H1 (cell line): Measurements from ENCODE around the gene DCAF12L2. TPM values are rescaled to one million over a fixed set of nuclear protein-coding genes. Genes with fewer than 3 reads are reported as not detected.

Experiments used
- CTCF ChIA-PET: fragments of 300-600 bp; sonication (Branson Sonifier 250); formaldehyde crosslinking; loops from one replicate; lab custom pipeline; 2021; ENCODE audit not compliant: partially characterized antibody; lab: Charles Lee
- POLR2A ChIA-PET: fragments of 300-600 bp; sonication (Branson Sonifier 250); formaldehyde crosslinking; loops from one replicate; lab custom pipeline; 2021; ENCODE audit warnings: inconsistent platforms; ENCODE audit not compliant: partially characterized antibody; lab: Charles Lee
- DNase-seq, 2 experiments: peaks; one replicate each; pipeline versions ENCODE4 v3.0.0 to v3.0.0-alpha.2; 2010 to 2022; ENCODE audit warnings: low spot score in 2 of 2, low read depth in 1 of 2, mixed read lengths in 1 of 2
- FAIRE-seq: peaks from 2 replicates; lab custom pipeline; 2011; peaks lifted over from hg19 to GRCh38; lab: Jason Lieb, UNC
- H2AFZ ChIP-seq: 2 replicates; pipeline ENCODE4 v1.8.1; 2012; ENCODE audit warnings: low read length, inconsistent platforms
- H2AK5ac ChIP-seq: 2 replicates; pipeline ENCODE4 v1.6.1; 2013; ENCODE audit warnings: low read depth, low read length
- H2BK120ac ChIP-seq: replicated peaks from 2 replicates; pipeline ENCODE3; 2013; ENCODE audit warnings: low read depth, low read length, inconsistent platforms
- H2BK12ac ChIP-seq: 2 replicates; pipeline ENCODE4 v1.6.1; 2013; ENCODE audit warnings: low read depth, low read length
- H2BK15ac ChIP-seq: 2 replicates; pipeline ENCODE4 v1.6.1; 2013; ENCODE audit warnings: low read length
- H2BK20ac ChIP-seq: 2 replicates; pipeline ENCODE4 v1.6.1; 2013; ENCODE audit warnings: low read length
- H2BK5ac ChIP-seq: 2 replicates; pipeline ENCODE4 v1.6.1; 2013; ENCODE audit warnings: low read depth, low read length
- H3K14ac ChIP-seq: 2 replicates; pipeline ENCODE4 v1.6.1; 2013; ENCODE audit warnings: inconsistent platforms; ENCODE audit not compliant: insufficient read length
- H3K18ac ChIP-seq: 2 replicates; pipeline ENCODE4 v1.6.1; 2013; ENCODE audit warnings: low read length; ENCODE audit errors: extremely low read depth
- H3K23ac ChIP-seq: 2 replicates; pipeline ENCODE4 v1.6.1; 2013; ENCODE audit warnings: inconsistent platforms; ENCODE audit not compliant: insufficient read length
- H3K23me2 ChIP-seq: 2 replicates; pipeline ENCODE4 v1.6.1; 2013; ENCODE audit warnings: low read depth, low read length
- H3K27ac ChIP-seq: 2 replicates; pipeline ENCODE4 v1.6.1; 2011; ENCODE audit warnings: low read depth, low read length, inconsistent platforms
- H3K27me3 ChIP-seq, 4 experiments: replicated peaks in 1 of 4; 1 replicate in 1 of 4; 2 replicates in 3 of 4; pipeline versions ENCODE4 v1.6.1 to v1.8.1; 2011 to 2013; ENCODE audit warnings: low read length in 3 of 4, mild to moderate bottlenecking in 3 of 4, inconsistent platforms in 2 of 4, mixed read lengths in 2 of 4, moderate library complexity in 1 of 4; ENCODE audit not compliant: control insufficient read depth in 3 of 4, insufficient read depth in 3 of 4; ENCODE audit errors: extremely low read depth in 1 of 4
- H3K36me3 ChIP-seq, 4 experiments: 2 replicates each; pipeline versions ENCODE4 v1.6.1 to v1.8.1; 2011 to 2013; ENCODE audit warnings: mild to moderate bottlenecking in 4 of 4, low read length in 3 of 4, moderate library complexity in 2 of 4, control low read depth in 1 of 4, inconsistent platforms in 1 of 4; ENCODE audit not compliant: insufficient read depth in 4 of 4, control insufficient read depth in 2 of 4
- H3K4ac ChIP-seq: replicated peaks from 2 replicates; pipeline ENCODE3; 2013; ENCODE audit warnings: low read length, low read depth, mixed read lengths, inconsistent platforms; ENCODE audit not compliant: insufficient read length
- H3K4me1 ChIP-seq, 4 experiments: replicated peaks in 1 of 4; 1 replicate in 1 of 4; 2 replicates in 3 of 4; pipeline versions ENCODE4 v1.6.1 to v1.8.1; 2011 to 2013; ENCODE audit warnings: low read length in 3 of 4, inconsistent platforms in 2 of 4, mixed read lengths in 1 of 4; ENCODE audit not compliant: insufficient read depth in 4 of 4, control insufficient read depth in 3 of 4
- H3K4me2 ChIP-seq, 2 experiments: 2 replicates each; pipeline versions ENCODE4 v1.6.1 to v1.8.1; 2011 to 2013; ENCODE audit warnings: low read depth in 2 of 2, low read length in 2 of 2, control low read depth in 1 of 2, inconsistent platforms in 1 of 2, mild to moderate bottlenecking in 1 of 2; ENCODE audit not compliant: insufficient read depth in 1 of 2
- H3K4me3 ChIP-seq, 4 experiments: fragments of 200-600, 300-600 bp in 1 of 4; sonication (generic), shearing (Covaris generic), sonication (Bioruptor Twin) in 1 of 4; 2 replicates each; pipeline versions ENCODE4 v1.5.1 to v1.8.1; 2011 to 2016; ENCODE audit warnings: low read length in 4 of 4, low read depth in 3 of 4, control low read depth in 2 of 4, inconsistent platforms in 2 of 4, mild to moderate bottlenecking in 2 of 4, mixed read lengths in 1 of 4, moderate library complexity in 1 of 4; ENCODE audit not compliant: insufficient read depth in 2 of 4; ENCODE audit errors: extremely low read depth in 1 of 4
- H3K56ac ChIP-seq: replicated peaks from 2 replicates; pipeline ENCODE3; 2013; ENCODE audit warnings: low read depth, mild to moderate bottlenecking, mixed read lengths, low read length, inconsistent platforms; ENCODE audit not compliant: insufficient read length
- H3K79me1 ChIP-seq: 2 replicates; pipeline ENCODE4 v1.6.1; 2013; ENCODE audit warnings: low read depth, low read length, control low read depth
- H3K79me2 ChIP-seq, 2 experiments: 2 replicates each; pipeline versions ENCODE4 v1.6.1 to v1.8.1; 2012 to 2013; ENCODE audit warnings: low read length in 2 of 2, mild to moderate bottlenecking in 2 of 2, inconsistent platforms in 1 of 2; ENCODE audit not compliant: insufficient read depth in 2 of 2, control insufficient read depth in 1 of 2
- H3K9ac ChIP-seq, 4 experiments: replicated peaks in 1 of 4; 1 replicate in 1 of 4; 2 replicates in 3 of 4; pipeline versions ENCODE4 v1.6.1 to v1.8.1; 2011 to 2013; ENCODE audit warnings: low read depth in 3 of 4, low read length in 3 of 4, control low read depth in 2 of 4, mild to moderate bottlenecking in 2 of 4, moderate library complexity in 2 of 4, inconsistent platforms in 1 of 4; ENCODE audit errors: extremely low read depth in 1 of 4
- H3K9me3 ChIP-seq, 2 experiments: 2 replicates each; pipeline versions ENCODE4 v1.6.1 to v1.8.1; 2012 to 2013; ENCODE audit warnings: mild to moderate bottlenecking in 2 of 2, moderate library complexity in 2 of 2, control low read depth in 1 of 2, inconsistent platforms in 1 of 2, low read depth in 1 of 2, low read length in 1 of 2, mixed read lengths in 1 of 2; ENCODE audit not compliant: insufficient read depth in 2 of 2
- H4K20me1 ChIP-seq, 2 experiments: replicated peaks in 1 of 2; 2 replicates each; pipeline versions ENCODE3 to v1.8.1; 2011 to 2013; ENCODE audit warnings: inconsistent platforms in 2 of 2, low read length in 2 of 2, mild to moderate bottlenecking in 1 of 2; ENCODE audit not compliant: insufficient read depth in 2 of 2, control insufficient read depth in 1 of 2
- H4K5ac ChIP-seq: 2 replicates; pipeline ENCODE4 v1.6.1; 2013; ENCODE audit warnings: low read length, low read depth, mixed read lengths, inconsistent platforms; ENCODE audit not compliant: insufficient read length
- H4K8ac ChIP-seq: 2 replicates; pipeline ENCODE4 v1.8.0; 2013; ENCODE audit warnings: mild to moderate bottlenecking, moderate library complexity, low read length, inconsistent platforms; ENCODE audit not compliant: insufficient read depth; ENCODE audit errors: extremely low read depth
- H4K91ac ChIP-seq: replicated peaks from 2 replicates; pipeline ENCODE3; 2013; ENCODE audit warnings: low read length, mixed read lengths, inconsistent platforms; ENCODE audit not compliant: insufficient read length
- CHD2 ChIP-seq: IDR thresholded peaks from 2 replicates; pipeline ENCODE4 v1.6.1; 2012; ENCODE audit warnings: low read length, improper control_type of control experiment
- CTBP2 ChIP-seq: IDR thresholded peaks from 2 replicates; pipeline ENCODE4 v1.7.0; 2011; ENCODE audit warnings: borderline replicate concordance, mild to moderate bottlenecking, moderate library complexity, mixed read lengths, low read length; ENCODE audit not compliant: insufficient read depth, insufficient read length
- E2F6 ChIP-seq: IDR thresholded peaks from 2 replicates; pipeline ENCODE4 v1.6.1; 2012; ENCODE audit warnings: inconsistent platforms
- GABPA ChIP-seq: IDR thresholded peaks from 2 replicates; pipeline ENCODE4 v1.6.1; 2011; ENCODE audit warnings: mild to moderate bottlenecking, low read length, moderate library complexity, borderline replicate concordance; ENCODE audit not compliant: insufficient read depth
- KDM4A ChIP-seq: IDR thresholded peaks from one replicate; pipeline ENCODE4 v1.7.1; 2012; ENCODE audit warnings: low read depth, mild to moderate bottlenecking, moderate library complexity, low read length, inconsistent platforms; ENCODE audit not compliant: severe bottlenecking
- WGBS, 2 experiments: shearing (Covaris generic) in 1 of 2; methylation state at CpG; one replicate each; pipeline versions ENCODE4 v1.1.6 to v1.1.7; 2013 to 2015; ENCODE audit warnings: low lambda C conversion rate in 2 of 2, mixed read lengths in 2 of 2, inconsistent platforms in 1 of 2, low coverage in 1 of 2, missing lambda C conversion rate in 1 of 2; ENCODE audit not compliant: insufficient replicate concordance in 2 of 2, insufficient coverage in 1 of 2, insufficient read length in 1 of 2; ENCODE audit errors: extremely low coverage in 1 of 2, missing lambda C conversion rate in 1 of 2; 5-methylcytosine and 5-hydroxymethylcytosine counted together
- long read RNA-seq, 2 experiments: library from RNA in 1 of 2; library from capped mRNA in 1 of 2; stranded (forward); transcript quantifications; one replicate each; pipeline ENCODE4 v2.0.0, GENCODE V29; 2021; ENCODE audit warnings: inconsistent platforms in 1 of 2
- polyA minus RNA-seq, 3 experiments: library from RNA; depleted of rRNA, polyadenylated mRNA; stranded (reverse); fragments of >200 nt; gene quantifications; 1 replicate in 2 of 3; 2 replicates in 1 of 3; pipeline ENCODE4 v1.2.3, GENCODE V29; 2011
- polyA plus RNA-seq, 7 experiments: library from polyadenylated mRNA; depleted of rRNA in 3 of 7; stranded (reverse) in 5 of 7; unstranded in 2 of 7; fragments of >200 nt in 5 of 7; fragments of 200-250 nt in 2 of 7; gene quantifications; 1 replicate in 5 of 7; 2 replicates in 1 of 7; 4 replicates in 1 of 7; pipeline versions ENCODE4 v1.2.1 to v1.2.3, GENCODE V29; 2011 to 2013; ENCODE audit warnings: missing spikeins in 2 of 7, mixed read lengths in 2 of 7
- total RNA-seq: library from RNA; stranded (reverse); fragmentation: NEBNext Ultra II Directional; extraction: Animal tissue kit (Norgen Biotek cat#: 25700); gene quantifications from 2 replicates; pipeline ENCODE4 v1.2.1, GENCODE V29; 2021
- TF ChIP-seq, protein P1 (sequence below): IDR thresholded peaks from 2 replicates; pipeline ENCODE4 v1.6.1; 2012; ENCODE audit warnings: inconsistent platforms

Gene DCAF12L2
- total RNA-seq: 0.99 and 1.1 TPM in 2 replicates
- 1.7 and 1.9 TPM in 2 replicates for polyA plus RNA-seq (2011; rRNA removed)
- polyA plus RNA-seq (2011; cell fraction: cytosol; rRNA removed): 1.4 TPM
- 2.2 TPM for polyA plus RNA-seq (2011; cell fraction: nucleus; rRNA removed)
- polyA plus RNA-seq (2012, experiment 1 of 2): 0.43 to 1.1 TPM (median 0.90 TPM) in 4 replicates
- 1.0 TPM for polyA plus RNA-seq (2012, experiment 2 of 2)
- 0.65 TPM for polyA plus RNA-seq (2013, experiment 1 of 2)
- polyA plus RNA-seq (2013, experiment 2 of 2): 0.57 TPM
- 0.73 and 1.5 TPM in 2 replicates for polyA minus RNA-seq (2011; rRNA and poly(A)+ RNA removed)
- polyA minus RNA-seq (2011; cell fraction: cytosol; rRNA and poly(A)+ RNA removed): 1.1 TPM
- polyA minus RNA-seq (2011; cell fraction: nucleus; rRNA and poly(A)+ RNA removed): 2.3 TPM
- long read RNA-seq, experiment 1: 0 reads
- long read RNA-seq, experiment 2: 0 reads

GRCh38 chrX:126165721-126166461, at the start of gene DCAF12L2:
DCAF12L2 (minus strand) TSS chrX:126166289; CDS start chrX:126165924, 365 bp downstream.
- Histone ChIP-seq H3K27ac (no peak within 1 kb of the TSS), H2AFZ (no peak within 1 kb of the TSS; the same call in 1 of the 2 replicates), H4K8ac (peak within 1 kb of the TSS; percentile 89; the same call in 1 of the 2 replicates), H3K27me3 (peaks cover 2 to 17% (median 11%) of the 10 kb centered on the region in 4 experiments; a peak in 5 of 7 replicates), H3K4me3 (peak within 1 kb of the TSS in 2 of 4 experiments; percentile 41 to 57; a peak in 5 of 8 replicates), H3K36me3 (no peaks in the 10 kb centered on the region), H3K18ac (no peak within 1 kb of the TSS; the same call in 1 of the 2 replicates), H3K23ac (no peak within 1 kb of the TSS), H2BK20ac (no peak within 1 kb of the TSS), H3K4me2 (peak within 1 kb of the TSS; percentile 66 to 81), H3K56ac (no peak within 1 kb of the TSS), H3K4ac (no peak within 1 kb of the TSS), H4K20me1 (no peaks in the 10 kb centered on the region), H2BK15ac (no peak within 1 kb of the TSS), H3K9ac (no peak within 1 kb of the TSS), H3K4me1 (no peaks in the 10 kb centered on the region), H2BK120ac (no peak within 1 kb of the TSS), H3K9me3 (no peaks in the 10 kb centered on the region), H2AK5ac (no peak within 1 kb of the TSS), H4K5ac (no peak within 1 kb of the TSS), H2BK12ac (no peak within 1 kb of the TSS), H3K79me1 (no peaks in the 10 kb centered on the region), H4K91ac (no peak within 1 kb of the TSS), H2BK5ac (no peak within 1 kb of the TSS), H3K14ac (no peak within 1 kb of the TSS), H3K79me2 (no peaks in the 10 kb centered on the region), H3K23me2 (peaks cover 4% of the 10 kb centered on the region; the same call in 1 of the 2 replicates)
- WGBS, 2 experiments: 2% methylated on average over 11 of the region's 91 CpGs; no CpG with 5 or more reads in 1 of the 2 experiments
- POLR2A ChIA-PET: interaction anchor here (0.6 kb wide), 1 partner anchor 387 kb away, joined by 3 read pairs; the partner anchor contains the start of gene DCAF12L1
- CTCF ChIA-PET: no interaction called here
- FAIRE-seq: no peak
- peak in 1 of 2 experiments; percentile 46 for DNase-seq
- TF ChIP-seq E2F6 (peak; percentile 88), KDM4A (peak; percentile 21), CHD2 (no peak), GABPA (no peak), CTBP2 (no peak)
- TF ChIP-seq, protein P1, sequence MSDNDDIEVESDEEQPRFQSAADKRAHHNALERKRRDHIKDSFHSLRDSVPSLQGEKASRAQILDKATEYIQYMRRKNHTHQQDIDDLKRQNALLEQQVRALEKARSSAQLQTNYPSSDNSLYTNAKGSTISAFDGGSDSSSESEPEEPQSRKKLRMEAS: peak; percentile 73
